H9 (cell line): ENCODE data around the gene SAMD14. TPM values are rescaled to one million over a fixed set of nuclear protein-coding genes. Genes with fewer than 3 reads are reported as not detected.

Source experiments
- DNase-seq: peaks from one replicate; pipeline ENCODE4 v3.0.0-alpha.2; 2017
- H2AFZ ChIP-seq: one replicate; pipeline ENCODE4 v1.6.1; 2013; ENCODE audit warnings: mild to moderate bottlenecking, low read length, control low read depth, moderate library complexity
- H2AK5ac ChIP-seq: 2 replicates; pipeline ENCODE4 v1.6.1; 2013; ENCODE audit warnings: low read length, control low read depth, mixed read lengths; ENCODE audit not compliant: insufficient read length
- H2BK120ac ChIP-seq: one replicate; pipeline ENCODE4 v1.6.1; 2013; ENCODE audit warnings: low read depth, mild to moderate bottlenecking, low read length, control low read depth, inconsistent platforms; ENCODE audit not compliant: poor library complexity, severe bottlenecking
- H2BK12ac ChIP-seq: 2 replicates; pipeline ENCODE4 v1.6.1; 2013; ENCODE audit warnings: low read length, control low read depth, mixed read lengths, low read depth; ENCODE audit not compliant: insufficient read length
- H2BK15ac ChIP-seq: 2 replicates; pipeline ENCODE4 v1.6.1; 2013; ENCODE audit warnings: low read depth, low read length, control low read depth
- H2BK20ac ChIP-seq: one replicate; pipeline ENCODE4 v1.6.1; 2013; ENCODE audit warnings: low read depth, mild to moderate bottlenecking, low read length, control low read depth, inconsistent platforms; ENCODE audit not compliant: poor library complexity, severe bottlenecking
- H2BK5ac ChIP-seq: 2 replicates; pipeline ENCODE4 v1.6.1; 2013; ENCODE audit warnings: low read length, control low read depth, mixed read lengths; ENCODE audit not compliant: insufficient read length
- H3K14ac ChIP-seq: 2 replicates; pipeline ENCODE4 v1.6.1; 2013; ENCODE audit warnings: low read length, control low read depth; ENCODE audit not compliant: insufficient read depth
- H3K18ac ChIP-seq: 2 replicates; pipeline ENCODE4 v1.6.1; 2013; ENCODE audit warnings: low read depth, mild to moderate bottlenecking, mixed read lengths, low read length, control low read depth; ENCODE audit not compliant: insufficient read length
- H3K23ac ChIP-seq: 2 replicates; pipeline ENCODE4 v1.6.1; 2013; ENCODE audit warnings: low read length, control low read depth, mixed read lengths, low read depth; ENCODE audit not compliant: insufficient read length
- H3K23me2 ChIP-seq: 2 replicates; pipeline ENCODE4 v1.6.1; 2013; ENCODE audit warnings: low read depth, mild to moderate bottlenecking, mixed read lengths, low read length, control low read depth; ENCODE audit not compliant: insufficient read length, poor library complexity, severe bottlenecking
- H3K27ac ChIP-seq: 2 replicates; pipeline ENCODE4 v1.5.1; 2013; ENCODE audit warnings: low read length, control low read depth, mixed read lengths, low read depth; ENCODE audit not compliant: insufficient read length
- H3K27me3 ChIP-seq: 2 replicates; pipeline ENCODE4 v1.6.1; 2013; ENCODE audit warnings: low read length, control low read depth, inconsistent platforms; ENCODE audit not compliant: insufficient read depth
- H3K4ac ChIP-seq: 2 replicates; pipeline ENCODE4 v1.6.1; 2013; ENCODE audit warnings: low read depth, mild to moderate bottlenecking, control low read depth, inconsistent platforms, low read length, moderate library complexity
- H3K4me1 ChIP-seq: 2 replicates; pipeline ENCODE4 v1.6.1; 2013; ENCODE audit warnings: low read length, control low read depth, inconsistent platforms; ENCODE audit not compliant: insufficient read depth
- H3K4me2 ChIP-seq: 2 replicates; pipeline ENCODE4 v1.6.1; 2013; ENCODE audit warnings: low read length, control low read depth, mixed read lengths; ENCODE audit not compliant: insufficient read length, insufficient read depth
- H3K56ac ChIP-seq: 2 replicates; pipeline ENCODE4 v1.6.1; 2013; ENCODE audit warnings: low read depth, mild to moderate bottlenecking, mixed read lengths, low read length, control low read depth; ENCODE audit not compliant: insufficient read length
- H3K79me1 ChIP-seq: 2 replicates; pipeline ENCODE4 v1.6.1; 2013; ENCODE audit warnings: low read depth, mild to moderate bottlenecking, moderate library complexity, low read length, control low read depth, inconsistent platforms; ENCODE audit not compliant: insufficient read depth, poor library complexity, severe bottlenecking
- H3K79me2 ChIP-seq: 2 replicates; pipeline ENCODE4 v1.6.1; 2013; ENCODE audit warnings: low read length, control low read depth, inconsistent platforms; ENCODE audit not compliant: insufficient read depth
- H3K9ac ChIP-seq: 2 replicates; pipeline ENCODE4 v1.6.1; 2013; ENCODE audit warnings: low read length, control low read depth, mixed read lengths; ENCODE audit not compliant: insufficient read length; ENCODE audit errors: extremely low read depth
- H3K9me3 ChIP-seq: one replicate; pipeline ENCODE4 v1.6.1; 2013; ENCODE audit warnings: low read depth, low read length, inconsistent platforms; ENCODE audit not compliant: control insufficient read depth
- H3T11ph ChIP-seq: one replicate; pipeline ENCODE4 v1.6.1; 2013; ENCODE audit warnings: mild to moderate bottlenecking, low read length, control low read depth, inconsistent platforms
- H4K20me1 ChIP-seq: one replicate; pipeline ENCODE4 v1.6.1; 2013; ENCODE audit not compliant: control insufficient read depth, insufficient read length, insufficient read depth
- H4K5ac ChIP-seq: 2 replicates; pipeline ENCODE4 v1.6.1; 2013; ENCODE audit warnings: low read depth, mild to moderate bottlenecking, mixed read lengths, low read length, control low read depth; ENCODE audit not compliant: insufficient read length
- H4K8ac ChIP-seq: replicated peaks from 2 replicates; pipeline ENCODE4 v1.6.1; 2013; ENCODE audit warnings: low read length, control low read depth, mixed read lengths, low read depth; ENCODE audit not compliant: insufficient read length
- H4K91ac ChIP-seq: 2 replicates; pipeline ENCODE4 v1.6.1; 2013; ENCODE audit warnings: low read depth, mild to moderate bottlenecking, moderate library complexity, mixed read lengths, low read length, control low read depth; ENCODE audit not compliant: insufficient read length
- H3K27ac Mint-ChIP-seq, 3 experiments: 2 replicates in 2 of 3; 3 replicates in 1 of 3; pipeline ENCODE4 v1.8.0; 2020 to 2021; ENCODE audit warnings: mixed read lengths in 3 of 3, mild to moderate bottlenecking in 1 of 3, moderate library complexity in 1 of 3
- H3K27me3 Mint-ChIP-seq: 2 replicates; pipeline ENCODE4 v1.8.0; 2021; ENCODE audit warnings: low read depth, mild to moderate bottlenecking, moderate library complexity, mixed read lengths
- H3K36me3 Mint-ChIP-seq, 3 experiments: 2 replicates in 2 of 3; 3 replicates in 1 of 3; pipeline ENCODE4 v1.8.0; 2020 to 2021; ENCODE audit warnings: low read depth in 3 of 3, mixed read lengths in 3 of 3; ENCODE audit not compliant: insufficient read depth in 1 of 3
- H3K4me1 Mint-ChIP-seq, 2 experiments: 2 replicates each; pipeline ENCODE4 v1.8.0; 2020; ENCODE audit warnings: mixed read lengths in 2 of 2
- H3K4me3 Mint-ChIP-seq, 2 experiments: 2 replicates in 1 of 2; 3 replicates in 1 of 2; pipeline ENCODE4 v1.8.0; 2020 to 2021; ENCODE audit warnings: mild to moderate bottlenecking in 2 of 2, mixed read lengths in 2 of 2, moderate library complexity in 1 of 2
- H3K9me3 Mint-ChIP-seq, 2 experiments: 2 replicates in 1 of 2; 3 replicates in 1 of 2; pipeline ENCODE4 v1.8.0; 2020; ENCODE audit warnings: mild to moderate bottlenecking in 2 of 2, mixed read lengths in 2 of 2, moderate library complexity in 1 of 2
- WGBS: extraction: QIAGEN DNeasy Blood & Tissue Kit; methylation state at CpG from one replicate; pipeline ENCODE4 v1.1.7; 2013; ENCODE audit warnings: missing lambda C conversion rate, low lambda C conversion rate, mixed read lengths; ENCODE audit not compliant: insufficient read length; ENCODE audit errors: extremely low coverage; 5-methylcytosine and 5-hydroxymethylcytosine counted together
- total RNA-seq: library from RNA; stranded (reverse); gene quantifications from 2 replicates; pipeline ENCODE4 v1.2.1, GENCODE V29; 2021
- TF ChIP-seq, protein P1 (sequence below): fragments of 200-600 bp; sonication (generic); conservative IDR thresholded peaks from 3 replicates; pipeline ENCODE4 v1.8.0; 2021; ENCODE audit warnings: antibody characterized with exemption, mild to moderate bottlenecking

The SAMD14 gene
- total RNA-seq, 1 experiment from 2014 or later, result 5.9 TPM

DNA sequence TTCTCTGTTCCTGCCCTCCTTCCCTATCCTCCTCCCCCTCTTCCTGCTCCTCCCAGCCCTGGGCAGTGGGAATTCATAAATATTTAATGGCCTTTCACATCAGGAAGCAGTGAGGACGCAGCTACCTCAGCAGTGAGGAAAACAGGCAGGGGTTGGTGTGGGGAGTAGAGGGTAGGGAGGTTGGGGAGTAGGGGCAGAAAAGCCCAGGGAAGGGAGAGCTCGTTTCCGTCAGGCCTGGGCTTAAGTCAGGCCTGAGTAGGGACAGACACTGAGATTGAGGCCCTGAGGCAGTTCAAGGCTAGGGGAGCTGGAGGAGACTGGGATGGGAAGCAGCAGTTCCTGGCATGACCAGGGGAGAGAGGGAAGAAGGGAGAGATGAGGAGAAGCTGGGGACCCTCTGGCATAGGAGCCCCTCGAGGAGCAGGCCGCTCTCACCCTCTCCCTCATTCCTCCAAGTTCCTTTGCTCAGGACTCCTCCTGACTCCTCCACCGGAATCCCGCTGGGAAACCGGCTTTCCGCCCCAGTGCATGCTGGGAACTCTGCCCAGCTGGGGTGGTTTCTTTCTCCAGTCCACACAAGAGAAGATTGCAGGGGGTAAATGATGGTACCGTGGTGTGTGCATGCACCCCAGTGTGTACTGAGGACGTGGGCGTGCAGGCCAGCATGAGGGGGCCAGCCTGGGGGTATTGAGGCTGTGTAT, 6.2 kb downstream of the SAMD14 start:
- no peak overlapping the region for H2BK12ac ChIP-seq
- no peak overlapping the region for H3K18ac ChIP-seq
- Mint-ChIP-seq H3K9me3 (no peaks in the 10 kb centered on the region), H3K27me3 (peaks cover 44% of the 10 kb centered on the region), H3K4me3 (peak overlapping the region in 1 of 2 experiments; percentile 69; a peak in 2 of 5 replicates), H3K4me1 (peaks cover 34 to 50% of the 10 kb centered on the region in 2 experiments), H3K36me3 (peaks cover 0 to 2% (median 0%) of the 10 kb centered on the region in 3 experiments; a peak in 1 of 7 replicates), H3K27ac (peak overlapping the region; percentile 38 to 88 (median 53); a peak in 6 of 7 replicates)
- H2BK15ac ChIP-seq, result no peak overlapping the region
- no peak overlapping the region for H4K5ac ChIP-seq
- no peak overlapping the region for H2AK5ac ChIP-seq
- H4K91ac ChIP-seq, result no peak overlapping the region
- H2BK120ac ChIP-seq, result no peak overlapping the region
- no peak overlapping the region for H3K23ac ChIP-seq
- no peak overlapping the region for H3T11ph ChIP-seq
- H3K27me3 ChIP-seq, result no peaks in the 10 kb centered on the region; the same call in 1 of the 2 replicates
- H3K4ac ChIP-seq, result no peak overlapping the region
- H3K79me2 ChIP-seq, result no peaks in the 10 kb centered on the region
- peaks cover 3% of the 10 kb centered on the region; the same call in 1 of the 2 replicates for H3K4me1 ChIP-seq
- H3K9me3 ChIP-seq, result no peaks in the 10 kb centered on the region
- no peak overlapping the region for H2BK5ac ChIP-seq
- no peak overlapping the region for H4K8ac ChIP-seq
- no peaks in the 10 kb centered on the region for H3K79me1 ChIP-seq
- peaks cover 5% of the 10 kb centered on the region for H3K23me2 ChIP-seq
- no peak overlapping the region for H3K56ac ChIP-seq
- no peak overlapping the region for H3K9ac ChIP-seq
- no peaks in the 10 kb centered on the region for H4K20me1 ChIP-seq
- no peak overlapping the region for H3K27ac ChIP-seq
- TF ChIP-seq, protein P1, sequence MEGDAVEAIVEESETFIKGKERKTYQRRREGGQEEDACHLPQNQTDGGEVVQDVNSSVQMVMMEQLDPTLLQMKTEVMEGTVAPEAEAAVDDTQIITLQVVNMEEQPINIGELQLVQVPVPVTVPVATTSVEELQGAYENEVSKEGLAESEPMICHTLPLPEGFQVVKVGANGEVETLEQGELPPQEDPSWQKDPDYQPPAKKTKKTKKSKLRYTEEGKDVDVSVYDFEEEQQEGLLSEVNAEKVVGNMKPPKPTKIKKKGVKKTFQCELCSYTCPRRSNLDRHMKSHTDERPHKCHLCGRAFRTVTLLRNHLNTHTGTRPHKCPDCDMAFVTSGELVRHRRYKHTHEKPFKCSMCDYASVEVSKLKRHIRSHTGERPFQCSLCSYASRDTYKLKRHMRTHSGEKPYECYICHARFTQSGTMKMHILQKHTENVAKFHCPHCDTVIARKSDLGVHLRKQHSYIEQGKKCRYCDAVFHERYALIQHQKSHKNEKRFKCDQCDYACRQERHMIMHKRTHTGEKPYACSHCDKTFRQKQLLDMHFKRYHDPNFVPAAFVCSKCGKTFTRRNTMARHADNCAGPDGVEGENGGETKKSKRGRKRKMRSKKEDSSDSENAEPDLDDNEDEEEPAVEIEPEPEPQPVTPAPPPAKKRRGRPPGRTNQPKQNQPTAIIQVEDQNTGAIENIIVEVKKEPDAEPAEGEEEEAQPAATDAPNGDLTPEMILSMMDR, result no peak
- H3K4me2 ChIP-seq, result no peak overlapping the region
- no peak overlapping the region for H2BK20ac ChIP-seq
- H3K14ac ChIP-seq, result no peak overlapping the region
- H2AFZ ChIP-seq, result no peak overlapping the region
- peak; percentile 70 for DNase-seq
- no CpG with 5 or more reads among the region's 12 CpGs for WGBS
